ENCODE measurements around the gene NFATC2.

The NFATC2 gene

GRCh38 chr20:51536116-51537069, 6.1 kb downstream of the NFATC2 start:
- DNase-seq = no peak

DNA sequence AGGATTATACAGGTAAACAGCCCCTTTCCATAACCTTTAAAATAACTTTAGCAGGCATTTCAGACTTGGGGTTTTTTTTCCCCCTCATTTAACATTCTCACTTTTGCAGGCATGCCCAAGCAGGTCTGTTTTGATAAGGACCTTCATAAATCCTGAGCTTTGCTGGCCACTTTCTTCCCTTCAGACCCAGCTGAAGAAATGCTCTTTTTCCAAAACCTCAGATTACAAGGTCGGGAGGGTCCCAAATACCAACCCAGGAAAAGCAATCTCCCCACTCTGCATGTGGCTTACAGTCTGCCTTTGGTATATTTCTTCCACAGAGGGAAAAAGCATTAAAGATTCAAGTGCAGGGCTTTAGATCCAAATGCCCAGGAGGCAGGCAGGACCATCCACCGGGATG, 6.8 kb downstream of the NFATC2 start:
- no peak for DNase-seq

DNA sequence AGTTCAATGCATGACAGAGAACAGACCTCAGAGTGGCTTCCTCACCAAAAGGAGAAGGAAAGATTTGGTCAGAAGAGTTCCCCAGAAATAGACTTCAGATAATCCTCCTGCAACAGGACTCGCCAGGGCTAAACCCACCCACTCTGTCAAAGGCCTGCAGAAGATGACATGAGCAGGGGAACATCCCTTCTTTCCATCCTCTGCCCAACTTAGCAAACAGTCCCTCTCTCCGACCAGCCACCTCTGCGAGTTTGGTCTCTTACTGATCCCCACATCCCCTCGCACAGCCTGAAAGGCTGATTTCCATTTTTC, 7.5 kb downstream of the NFATC2 start:
- DNase-seq = no peak

GRCh38 chr20:51533291-51534172, 9.0 kb downstream of the NFATC2 start:
- DNase-seq = no peak

DNA sequence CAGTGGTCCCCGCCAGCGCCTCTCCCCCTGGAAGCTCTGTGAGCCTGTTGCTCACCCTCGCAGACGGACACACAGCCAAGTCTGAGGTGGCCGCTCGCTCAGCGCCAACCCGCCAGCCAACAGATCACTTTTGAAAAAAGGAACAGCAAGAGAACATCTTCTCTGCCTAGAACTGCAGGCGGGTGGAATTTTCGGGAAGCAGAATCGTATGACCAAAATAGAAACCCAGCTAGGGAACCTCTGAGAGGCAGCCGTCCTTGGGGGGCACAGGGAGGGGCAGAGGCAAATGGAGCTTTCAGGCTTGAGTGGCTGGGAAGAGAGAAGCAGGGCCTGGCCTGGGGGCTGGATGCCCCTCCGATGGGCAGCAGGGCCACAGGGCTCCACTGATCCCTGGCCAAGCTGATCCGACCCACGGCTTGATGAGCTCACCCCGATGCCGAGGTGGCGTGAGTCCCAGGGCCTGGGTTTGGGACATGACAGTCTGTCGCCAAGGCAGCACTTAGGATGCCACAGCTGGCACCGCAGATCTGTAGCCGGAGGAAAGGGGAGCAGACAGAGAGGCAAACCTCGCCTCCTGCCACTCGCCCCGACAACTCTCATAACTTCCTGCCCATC, 9.8 kb downstream of the NFATC2 start:
- DNase-seq = peak; percentile 41

- no peak for DNase-seq
Observed at GRCh38 chr20:51531712-51532456, 10.6 kb downstream of the NFATC2 start.

GRCh38 chr20:51531141-51531710, 11.3 kb downstream of the NFATC2 start:
- peak; percentile 70 for DNase-seq

DNA sequence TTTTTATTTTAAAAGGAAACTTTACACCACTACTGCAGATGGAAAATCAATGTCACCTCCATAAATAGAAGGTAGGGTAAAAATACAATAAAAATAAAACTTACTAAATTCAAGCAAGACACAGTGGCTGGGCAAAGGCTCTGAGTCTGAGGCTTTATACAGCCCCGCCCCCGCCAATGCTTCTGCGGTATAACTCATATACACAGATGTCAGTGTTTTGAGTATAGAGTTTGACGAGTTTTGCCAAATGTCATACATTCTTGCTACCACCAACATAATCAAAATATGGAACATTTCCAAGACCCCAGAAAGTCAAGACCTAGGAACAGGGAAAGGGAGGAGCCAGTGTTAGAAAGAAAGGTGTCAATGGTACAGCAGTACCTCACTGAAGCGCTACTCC, 12.8 kb downstream of the NFATC2 start:
- peak; percentile 50 for DNase-seq

DNA sequence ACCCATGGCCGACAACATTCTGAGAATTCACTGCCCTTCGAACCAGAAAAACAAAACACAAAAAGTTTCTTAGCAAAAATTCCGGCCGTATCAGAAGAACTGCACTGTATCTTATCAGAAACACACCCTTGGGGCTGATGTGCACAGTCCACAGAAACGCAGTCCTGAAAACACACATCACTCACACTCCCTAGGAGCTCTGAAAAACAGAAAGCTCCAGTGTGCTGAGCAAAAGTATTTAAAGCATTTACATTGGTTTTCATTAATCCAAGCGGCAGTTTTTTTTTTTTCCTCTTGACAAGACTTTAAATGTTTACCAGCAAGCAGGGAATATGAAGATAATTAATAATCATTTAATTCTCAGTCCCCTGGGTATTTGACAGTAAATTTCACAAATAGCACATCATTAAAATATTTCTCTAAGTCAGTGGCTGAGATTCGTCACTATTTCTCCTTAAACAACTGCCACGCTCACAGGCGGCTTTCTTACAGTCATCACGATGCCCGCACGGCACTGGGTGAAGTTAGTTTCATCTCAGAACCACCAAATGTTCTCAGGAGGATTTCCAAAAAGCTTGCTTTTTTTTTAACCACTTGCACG, 13.3 kb downstream of the NFATC2 start:
- no peak for DNase-seq

DNA sequence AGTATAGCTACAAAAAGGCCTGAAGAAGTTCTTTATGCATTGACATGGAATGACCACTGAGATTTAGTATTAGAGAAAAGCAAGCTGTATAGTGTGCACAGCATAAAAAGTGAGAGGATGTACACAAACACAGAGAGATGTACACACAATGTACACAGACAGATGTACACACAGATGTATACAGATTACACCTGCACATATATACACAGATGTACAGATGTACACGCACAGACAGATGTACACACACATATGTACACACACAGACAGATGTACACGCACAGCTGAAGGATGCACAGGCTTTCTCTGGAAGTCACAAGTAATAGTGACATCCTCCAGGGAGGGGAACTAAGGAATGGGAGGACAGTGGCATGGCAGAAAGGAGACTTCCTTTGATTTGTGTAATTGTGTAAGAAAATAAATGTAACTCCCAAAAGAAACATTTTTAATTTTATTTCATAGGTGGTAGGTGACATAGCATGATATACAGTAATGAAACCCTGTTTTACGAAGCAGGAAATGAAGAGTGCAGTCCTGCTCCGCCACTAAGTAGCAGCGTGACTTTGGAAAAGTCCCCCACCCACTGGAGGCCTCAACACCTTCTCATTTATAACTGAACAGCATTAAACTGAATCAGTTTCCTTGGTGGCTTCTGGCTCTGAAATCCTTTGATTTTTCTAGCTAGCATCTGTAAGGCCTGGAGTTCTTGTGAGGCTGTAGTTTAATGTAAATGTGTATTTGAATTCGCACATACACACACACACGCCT, 14.1 kb downstream of the NFATC2 start:
- no peak for DNase-seq

DNA sequence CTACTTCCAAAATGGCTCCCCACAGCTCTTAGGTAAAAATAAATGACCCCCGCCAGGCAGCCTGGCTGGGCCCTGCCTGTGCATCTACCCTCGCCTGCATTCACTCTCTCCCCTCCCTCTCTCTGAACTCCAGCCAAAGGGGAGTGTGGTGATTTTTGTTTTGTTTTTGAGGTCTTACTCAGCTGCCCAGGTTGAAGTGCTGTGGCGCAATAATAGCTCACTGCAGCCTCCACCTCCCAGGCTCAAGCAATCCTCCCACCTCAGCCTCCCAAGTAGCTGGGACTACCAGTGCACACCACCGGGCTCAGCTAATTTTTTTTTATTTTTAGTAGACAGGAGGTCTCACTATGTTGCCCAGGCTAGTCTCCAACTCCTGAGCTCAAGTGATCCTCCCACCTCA, 15.8 kb downstream of the NFATC2 start:
- DNase-seq = no peak

DNA sequence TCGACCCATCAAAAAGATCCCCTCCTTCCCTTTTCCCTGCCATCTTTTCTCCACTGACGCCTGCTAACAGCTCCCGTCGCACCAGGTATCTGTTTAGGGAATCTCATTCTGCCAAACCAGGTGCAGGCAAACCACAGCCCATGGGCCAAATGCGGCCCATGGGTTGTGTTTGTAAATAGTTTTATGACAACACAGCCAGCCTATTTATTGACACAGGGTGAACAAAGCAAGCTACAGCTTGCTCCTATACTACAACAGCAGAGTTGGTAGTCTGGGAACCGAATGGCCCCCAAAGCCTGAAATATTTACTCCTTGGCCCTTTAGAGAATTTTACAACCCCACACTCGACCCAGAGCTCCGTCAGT, 16.4 kb downstream of the NFATC2 start:
- no peak for DNase-seq

GRCh38 chr20:51525241-51526105, 17.0 kb downstream of the NFATC2 start:
- peak; percentile 72 for DNase-seq

GRCh38 chr20:51523276-51524013, 19.1 kb downstream of the NFATC2 start:
- DNase-seq = no peak

DNA sequence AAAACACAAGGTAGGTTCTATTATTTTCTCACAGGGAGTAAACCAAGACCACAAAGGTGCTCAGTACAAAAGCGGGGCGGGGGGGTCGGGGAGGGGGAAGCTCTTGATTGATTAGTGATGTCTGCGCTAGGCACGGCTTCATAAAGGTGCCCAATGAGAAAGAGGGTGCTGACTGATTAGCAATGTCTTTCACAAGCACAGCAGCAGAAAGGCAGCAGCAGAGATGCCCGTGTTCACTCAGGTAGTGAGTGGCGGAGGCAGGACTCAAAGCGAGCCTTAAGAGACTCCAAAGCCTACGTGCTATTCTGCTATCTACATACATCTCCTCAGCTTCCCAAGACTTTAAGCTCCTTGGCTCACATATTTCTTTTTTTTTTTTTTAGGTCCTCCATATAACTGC, 20.3 kb downstream of the NFATC2 start:
- no peak for DNase-seq

DNA sequence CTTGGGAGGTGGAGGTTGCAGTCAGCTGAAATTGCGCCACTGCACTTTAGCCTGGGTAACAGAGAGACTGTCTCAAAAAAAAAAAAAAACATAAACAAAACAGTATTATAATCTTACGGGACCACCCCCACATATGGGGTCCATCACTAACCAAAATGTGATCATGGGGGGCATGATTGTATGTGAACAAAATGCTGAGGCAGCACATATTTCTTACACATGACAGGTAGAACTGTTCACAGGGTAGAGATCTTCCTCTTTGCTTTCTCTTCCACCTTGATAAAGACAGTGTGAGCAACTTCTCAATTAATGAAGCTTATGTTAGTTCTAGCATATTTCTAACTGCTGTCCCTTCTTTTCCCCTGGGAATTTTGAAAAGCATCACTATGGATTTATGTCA, 24.7 kb downstream of the NFATC2 start:
- DNase-seq = no peak

DNA sequence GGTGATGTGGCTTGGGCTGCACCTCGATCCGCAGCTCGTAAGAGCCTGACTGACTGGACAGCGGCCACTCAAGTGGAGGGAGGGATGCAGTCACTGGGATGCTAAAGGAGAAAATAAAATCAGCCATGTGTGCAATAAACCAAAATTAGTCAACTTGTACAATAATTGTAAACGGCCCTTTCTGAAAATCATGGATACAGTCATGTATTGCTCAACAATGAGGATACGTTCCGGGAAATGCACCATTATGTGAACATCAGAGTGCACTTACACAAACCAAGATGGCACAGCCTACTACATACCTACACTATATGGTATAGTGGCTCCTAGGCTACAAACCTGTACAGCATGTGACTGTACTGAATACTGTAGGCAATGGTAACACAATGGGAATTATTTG, 25.7 kb downstream of the NFATC2 start:
- no peak for DNase-seq

DNA sequence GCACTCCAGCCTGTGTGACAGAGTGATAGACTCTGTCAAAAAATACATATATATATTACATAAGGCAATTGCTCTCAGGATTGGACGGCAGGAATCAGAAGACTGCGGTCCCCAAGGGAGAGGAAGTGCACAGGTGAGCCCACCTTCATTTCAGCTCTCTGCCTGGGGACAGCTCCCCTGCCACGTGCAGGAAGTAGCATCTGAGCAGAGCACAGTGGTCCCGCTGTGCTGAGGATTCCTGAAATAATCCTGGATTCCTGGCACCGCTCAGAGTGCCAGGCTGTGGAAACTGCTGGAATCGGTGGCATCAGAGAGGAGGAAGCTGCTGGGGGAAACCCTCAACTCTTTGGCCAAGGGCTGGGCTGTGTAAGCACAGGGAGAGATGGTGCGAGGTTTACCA, 27.7 kb downstream of the NFATC2 start:
- no peak for DNase-seq

DNA sequence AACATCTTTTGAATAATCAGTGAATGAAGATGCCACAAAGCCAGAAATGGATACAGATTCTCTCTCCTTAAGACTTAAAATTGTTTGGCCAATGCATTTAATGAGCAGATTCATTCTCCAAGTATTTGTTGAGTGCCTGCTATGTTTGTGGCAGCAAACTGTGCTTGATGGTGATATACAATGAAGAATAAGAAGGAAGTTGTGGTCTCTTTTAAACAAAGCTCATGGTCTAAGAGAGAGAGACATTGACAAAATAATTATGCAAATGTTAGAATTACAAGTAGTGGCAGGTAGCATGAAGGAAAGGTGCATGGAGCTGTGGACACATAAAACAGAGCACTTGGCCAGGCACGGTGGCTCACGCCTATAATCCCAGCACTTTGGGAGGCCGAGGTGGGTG, 28.3 kb downstream of the NFATC2 start:
- no peak for DNase-seq

DNA sequence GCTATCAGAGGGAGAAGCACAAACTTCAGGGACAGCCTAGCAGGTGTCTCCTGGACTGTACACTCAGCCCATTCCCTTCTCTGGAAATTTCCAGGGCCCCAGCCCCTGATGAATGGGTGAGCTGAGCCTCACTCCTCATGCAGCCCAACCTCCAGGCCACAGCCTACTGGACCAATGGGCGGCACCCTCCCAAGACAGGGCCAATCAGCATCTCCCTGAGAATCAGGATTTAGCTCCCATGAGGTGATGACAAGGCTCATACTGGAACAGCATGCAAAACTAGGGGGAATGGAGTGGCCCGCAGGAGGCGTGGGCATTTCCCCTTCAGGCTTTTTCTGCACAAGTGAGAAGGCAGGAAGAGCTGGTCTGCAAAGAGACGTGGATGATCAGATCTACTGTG, 29.0 kb downstream of the NFATC2 start:
- no peak for DNase-seq
